B cell (primary cell): ENCODE results near the gene SLN.

Experiments
- CTCF ChIP-seq: fragments of 200-600 bp; IDR thresholded peaks from one replicate; pipeline ENCODE4 v1.8.0; 2022; ENCODE audit warnings: antibody characterized with exemption, mild to moderate bottlenecking
- EZH2 ChIP-seq: IDR thresholded peaks from 2 replicates; pipeline ENCODE4 v1.6.1; 2012; ENCODE audit warnings: borderline replicate concordance, low read depth, mild to moderate bottlenecking, moderate library complexity, low read length; ENCODE audit not compliant: insufficient read depth, poor library complexity, severe bottlenecking

- no peak for TF ChIP-seq CTCF
- TF ChIP-seq EZH2, result no peak
Measured at GRCh38 chr11:107660066-107660465, 51.8 kb downstream of the SLN start.
